Measurements from ENCODE around the gene SLTM.
"Not testable (repeated sequence)": the region's sequence is repeated elsewhere in the genome, so short reads cannot be mapped to it uniquely, and the experiment has no call there.

SLTM gene

GRCh38 chr15:58951388-58952007, 18.0 kb upstream of the SLTM start:
- H3K4me1 Mint-ChIP-seq = peaks cover 2% of the 10 kb centered on the region
- no peaks in the 10 kb centered on the region for H3K36me3 Mint-ChIP-seq
- DNase-seq (ENCODE audit: low spot score in 2 of 2) (no peak), ATAC-seq (ENCODE audit: low read depth) (no peak)
- no peak overlapping the region for H3K4me3 Mint-ChIP-seq
- no peaks in the 10 kb centered on the region for H3K27me3 Mint-ChIP-seq
- no peaks in the 10 kb centered on the region for H3K9me3 Mint-ChIP-seq
- H3K27ac Mint-ChIP-seq = no peak overlapping the region

GRCh38 chr15:58947179-58947578, 13.7 kb upstream of the SLTM start:
- H3K27me3 Mint-ChIP-seq = no peaks in the 10 kb centered on the region
- H3K9me3 Mint-ChIP-seq = no peaks in the 10 kb centered on the region
- H3K27ac Mint-ChIP-seq = no peak overlapping the region
- DNase-seq (ENCODE audit: low spot score in 2 of 2) = no peak
- no peaks in the 10 kb centered on the region for H3K36me3 Mint-ChIP-seq
- no peak for ATAC-seq (ENCODE audit: low read depth)
- no peak overlapping the region for H3K4me3 Mint-ChIP-seq
- peaks cover 2% of the 10 kb centered on the region for H3K4me1 Mint-ChIP-seq

- H3K9me3 Mint-ChIP-seq = not testable (repeated sequence)
Measured at GRCh38 chr15:58934974-58935373, 1.5 kb upstream of the SLTM start.

GRCh38 chr15:58934521-58934920, 1.0 kb upstream of the SLTM start:
- Mint-ChIP-seq H3K4me3 (peak overlapping the region; percentile 100), H3K27ac (peak overlapping the region; percentile 100), H3K9me3 (no peaks in the 10 kb centered on the region), H3K27me3 (no peaks in the 10 kb centered on the region), H3K4me1 (peaks cover 3% of the 10 kb centered on the region), H3K36me3 (no peaks in the 10 kb centered on the region)
- ATAC-seq (ENCODE audit: low read depth) (no peak), DNase-seq (ENCODE audit: low spot score in 2 of 2) (no peak)

More at GRCh38 chr15:58934974-58935373, 1.5 kb upstream of the SLTM start:
- not testable (repeated sequence) for ATAC-seq (ENCODE audit: low read depth); H3K27me3 Mint-ChIP-seq; H3K36me3 Mint-ChIP-seq; H3K4me1 Mint-ChIP-seq; DNase-seq (ENCODE audit: low spot score in 2 of 2)
- Mint-ChIP-seq H3K4me3 (peak overlapping the region; percentile 100), H3K27ac (peak overlapping the region; percentile 100)

- H3K4me3 Mint-ChIP-seq = peak overlapping the region; percentile 100
- H3K36me3 Mint-ChIP-seq = no peaks in the 10 kb centered on the region
- H3K27ac Mint-ChIP-seq = peak overlapping the region; percentile 100
- no peaks in the 10 kb centered on the region for H3K9me3 Mint-ChIP-seq
- peaks cover 3% of the 10 kb centered on the region for H3K4me1 Mint-ChIP-seq
- H3K27me3 Mint-ChIP-seq = no peaks in the 10 kb centered on the region
- DNase-seq (ENCODE audit: low spot score in 2 of 2) = no peak
- no peak for ATAC-seq (ENCODE audit: low read depth)
Measured at GRCh38 chr15:58934114-58934447, 602 bp upstream of the SLTM start.

- no peak for ATAC-seq (ENCODE audit: low read depth)
- H3K4me1 Mint-ChIP-seq = peaks cover 3% of the 10 kb centered on the region
Measured at GRCh38 chr15:58932710-58933280, 684 bp downstream of the SLTM start.

GRCh38 chr15:58931987-58932588, 1.4 kb downstream of the SLTM start:
- ATAC-seq (ENCODE audit: low read depth) (no peak), DNase-seq (ENCODE audit: low spot score in 2 of 2) (peak in 1 of 2 donors; percentile 2)
- Mint-ChIP-seq H3K4me1 (peaks cover 3% of the 10 kb centered on the region), H3K36me3 (no peaks in the 10 kb centered on the region), H3K9me3 (no peaks in the 10 kb centered on the region), H3K4me3 (peak overlapping the region; percentile 87), H3K27ac (peak overlapping the region; percentile 100), H3K27me3 (no peaks in the 10 kb centered on the region)

More at GRCh38 chr15:58932710-58933280, 684 bp downstream of the SLTM start:
- Mint-ChIP-seq H3K27me3 (no peaks in the 10 kb centered on the region), H3K9me3 (no peaks in the 10 kb centered on the region), H3K27ac (peak overlapping the region; percentile 100), H3K4me3 (peak overlapping the region; percentile 100), H3K36me3 (no peaks in the 10 kb centered on the region)
- no peak for DNase-seq (ENCODE audit: low spot score in 2 of 2)

- Mint-ChIP-seq H3K36me3 (no peaks in the 10 kb centered on the region), H3K4me3 (no peak overlapping the region)
Measured at GRCh38 chr15:58929891-58930416, 3.5 kb downstream of the SLTM start.

GRCh38 chr15:58926823-58927222, 6.7 kb downstream of the SLTM start:
- DNase-seq (ENCODE audit: low spot score in 2 of 2) = no peak
- peaks cover 8% of the 10 kb centered on the region for H3K4me1 Mint-ChIP-seq
- H3K9me3 Mint-ChIP-seq = no peaks in the 10 kb centered on the region
- no peak for ATAC-seq (ENCODE audit: low read depth)
- no peak overlapping the region for H3K4me3 Mint-ChIP-seq
- H3K27me3 Mint-ChIP-seq = no peaks in the 10 kb centered on the region
- no peak overlapping the region for H3K27ac Mint-ChIP-seq
- peaks cover 2% of the 10 kb centered on the region for H3K36me3 Mint-ChIP-seq

More at GRCh38 chr15:58929891-58930416, 3.5 kb downstream of the SLTM start:
- Mint-ChIP-seq H3K27me3 (no peaks in the 10 kb centered on the region), H3K9me3 (no peaks in the 10 kb centered on the region), H3K27ac (no peak overlapping the region), H3K4me1 (peaks cover 8% of the 10 kb centered on the region)
- ATAC-seq (ENCODE audit: low read depth) (no peak), DNase-seq (ENCODE audit: low spot score in 2 of 2) (no peak)

- Mint-ChIP-seq H3K36me3 (peaks cover 2% of the 10 kb centered on the region), H3K27ac (no peak overlapping the region), H3K9me3 (no peaks in the 10 kb centered on the region), H3K4me3 (no peak overlapping the region), H3K4me1 (peaks cover 4% of the 10 kb centered on the region), H3K27me3 (no peaks in the 10 kb centered on the region)
- no peak for ATAC-seq (ENCODE audit: low read depth)
- no peak for DNase-seq (ENCODE audit: low spot score in 2 of 2)
Measured at GRCh38 chr15:58924327-58924726, 9.2 kb downstream of the SLTM start.

- Mint-ChIP-seq H3K9me3 (no peaks in the 10 kb centered on the region), H3K4me1 (peaks cover 4% of the 10 kb centered on the region), H3K4me3 (no peak overlapping the region), H3K36me3 (peaks cover 2% of the 10 kb centered on the region), H3K27me3 (no peaks in the 10 kb centered on the region), H3K27ac (peak overlapping the region; percentile 35)
- DNase-seq (ENCODE audit: low spot score in 2 of 2) = no peak
- ATAC-seq (ENCODE audit: low read depth) = no peak
Measured at GRCh38 chr15:58923696-58924300, 9.7 kb downstream of the SLTM start.

GRCh38 chr15:58923284-58923683, 10.2 kb downstream of the SLTM start:
- H3K27ac Mint-ChIP-seq = peak overlapping the region; percentile 35
- peaks cover 2% of the 10 kb centered on the region for H3K36me3 Mint-ChIP-seq
- H3K27me3 Mint-ChIP-seq = no peaks in the 10 kb centered on the region
- no peak overlapping the region for H3K4me3 Mint-ChIP-seq
- ATAC-seq (ENCODE audit: low read depth) (no peak), DNase-seq (ENCODE audit: low spot score in 2 of 2) (no peak)
- peaks cover 4% of the 10 kb centered on the region for H3K4me1 Mint-ChIP-seq
- H3K9me3 Mint-ChIP-seq = no peaks in the 10 kb centered on the region

GRCh38 chr15:58921267-58921790, 12.2 kb downstream of the SLTM start:
- no peak for DNase-seq (ENCODE audit: low spot score in 2 of 2)
- Mint-ChIP-seq H3K27ac (no peak overlapping the region), H3K4me3 (no peak overlapping the region), H3K4me1 (peaks cover 10% of the 10 kb centered on the region), H3K9me3 (no peaks in the 10 kb centered on the region), H3K36me3 (peaks cover 7% of the 10 kb centered on the region), H3K27me3 (no peaks in the 10 kb centered on the region)
- ATAC-seq (ENCODE audit: low read depth) = no peak

- not testable (repeated sequence) for H3K27me3 Mint-ChIP-seq; H3K4me3 Mint-ChIP-seq; ATAC-seq (ENCODE audit: low read depth); DNase-seq (ENCODE audit: low spot score in 2 of 2); H3K9me3 Mint-ChIP-seq; H3K36me3 Mint-ChIP-seq; H3K27ac Mint-ChIP-seq
- H3K4me1 Mint-ChIP-seq = peaks cover 12% of the 10 kb centered on the region
Measured at GRCh38 chr15:58920447-58920846, 13.0 kb downstream of the SLTM start.
